Measurements from ENCODE around the gene TCF4.

GRCh38 chr18:55232506-55232905 is 355.5 kb downstream of the TCF4 start:
- no peak for TF ChIP-seq CTCF (IDR thresholded peaks at IDR 0.05; ENCODE audit: insufficient read depth, low read depth, low read length)
- no peak for TF ChIP-seq EZH2 (IDR thresholded peaks at IDR 0.05; ENCODE audit: insufficient read depth, low read length)
